Measurements from ENCODE around the gene PALS1.

Gene PALS1

DNA sequence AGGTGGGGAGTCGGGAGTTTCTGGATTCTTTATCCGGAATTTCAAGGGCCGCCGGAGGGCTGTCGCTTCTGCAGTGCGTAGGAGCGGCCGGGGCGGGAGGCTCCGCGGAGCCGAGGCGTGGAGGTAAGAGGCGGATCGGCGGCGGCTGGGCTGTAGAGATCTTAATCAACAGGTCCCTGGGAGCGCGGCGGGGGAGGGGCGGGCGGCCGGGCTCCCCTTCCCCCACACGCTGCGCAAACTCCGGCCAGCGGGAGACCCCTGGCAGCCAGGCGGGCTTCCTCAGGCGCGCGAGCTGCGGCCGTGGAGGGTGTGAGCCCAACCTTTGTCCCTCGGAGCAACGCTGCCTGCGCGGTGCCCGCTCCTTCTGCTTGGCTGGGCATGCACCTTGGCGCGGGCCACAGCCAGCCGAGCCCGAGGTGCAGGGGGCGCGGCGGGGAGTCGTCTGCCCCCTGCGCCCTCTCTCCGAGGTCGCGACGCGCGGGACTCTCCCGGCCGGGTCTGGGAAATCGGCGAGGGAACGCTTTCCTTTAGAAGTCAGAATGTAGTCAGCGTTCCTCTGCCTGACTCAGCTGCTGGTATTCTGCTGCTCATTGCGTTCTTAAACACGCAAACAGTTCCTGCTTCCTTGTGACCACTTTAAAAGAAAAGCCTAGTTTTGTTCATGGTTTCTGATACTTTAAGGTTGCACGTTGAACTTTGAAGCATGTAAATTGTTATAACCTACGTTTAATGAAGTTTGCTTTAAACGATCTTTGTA is at the start of gene PALS1:
TSS of gene PALS1 (plus strand) at position 25 of the 757 bp plus-strand sequence. CDS start 37,736 bp downstream, outside the sequence.
- peak; percentile 61 for DNase-seq (ENCODE audit: low read depth)

DNA sequence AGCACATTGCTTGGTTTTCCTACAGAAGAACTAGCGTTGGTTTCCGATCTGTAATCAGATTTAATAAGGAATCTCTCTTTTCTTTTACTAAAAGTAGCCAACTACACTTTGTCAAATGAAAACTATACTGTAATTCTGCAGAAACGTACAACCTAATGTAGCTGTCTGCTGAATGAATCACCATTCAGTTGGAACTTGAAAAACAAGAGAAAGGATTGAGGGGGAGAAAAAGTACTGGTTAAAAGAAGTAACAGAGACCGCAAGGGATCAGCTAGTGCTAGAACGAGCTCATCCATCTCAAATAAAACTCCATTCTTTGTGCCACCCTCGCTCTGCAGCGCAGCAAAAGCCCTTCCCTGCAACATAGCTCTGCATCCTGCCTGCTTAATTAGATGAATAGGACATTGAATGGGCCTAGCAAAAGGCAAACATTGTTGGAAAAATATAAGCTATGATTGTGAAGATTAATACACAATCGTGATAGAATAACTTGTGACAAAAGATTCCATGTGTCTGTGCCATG is 49.4 kb upstream of the PALS1 start:
- DNase-seq (ENCODE audit: low read depth), result no peak

DNA sequence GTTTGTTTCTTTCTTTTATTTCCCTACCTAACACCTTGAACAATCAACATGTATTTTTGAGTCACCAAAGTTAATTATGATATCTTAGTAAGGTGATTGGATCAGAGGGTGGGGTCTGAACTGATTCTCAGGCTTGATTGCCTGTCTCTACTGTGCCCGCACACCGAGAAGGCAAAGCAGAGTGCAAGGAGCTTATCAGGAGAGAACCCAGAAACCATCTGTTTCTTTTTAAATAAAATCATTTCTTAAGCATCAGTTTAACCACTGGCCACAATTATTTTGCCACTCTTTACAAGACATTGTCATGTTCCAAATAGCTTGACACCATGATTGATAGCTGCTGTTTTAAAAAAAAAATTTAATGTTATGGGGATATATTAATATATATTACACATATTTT is 48.9 kb upstream of the PALS1 start:
- DNase-seq (ENCODE audit: low read depth), result no peak

DNA sequence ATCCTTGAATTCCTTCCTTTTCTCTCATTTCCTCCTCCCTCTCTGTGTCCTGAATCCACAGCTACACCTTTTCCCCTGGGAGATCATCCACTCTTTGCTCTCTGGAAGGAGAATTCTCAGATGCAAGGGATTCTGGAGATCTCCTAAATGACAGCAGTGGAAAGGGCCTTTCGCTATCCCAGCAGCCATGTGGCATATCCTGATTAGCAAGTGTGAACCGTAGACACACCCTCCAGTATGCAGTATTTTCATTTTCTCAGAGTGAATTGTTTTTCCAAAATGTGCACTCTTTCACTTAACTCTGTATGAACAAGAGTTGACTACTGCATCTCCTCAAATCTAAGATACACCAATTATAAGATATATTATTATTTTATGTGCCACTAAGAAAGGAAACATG is 46.0 kb upstream of the PALS1 start:
- DNase-seq (ENCODE audit: low read depth), result no peak

DNA sequence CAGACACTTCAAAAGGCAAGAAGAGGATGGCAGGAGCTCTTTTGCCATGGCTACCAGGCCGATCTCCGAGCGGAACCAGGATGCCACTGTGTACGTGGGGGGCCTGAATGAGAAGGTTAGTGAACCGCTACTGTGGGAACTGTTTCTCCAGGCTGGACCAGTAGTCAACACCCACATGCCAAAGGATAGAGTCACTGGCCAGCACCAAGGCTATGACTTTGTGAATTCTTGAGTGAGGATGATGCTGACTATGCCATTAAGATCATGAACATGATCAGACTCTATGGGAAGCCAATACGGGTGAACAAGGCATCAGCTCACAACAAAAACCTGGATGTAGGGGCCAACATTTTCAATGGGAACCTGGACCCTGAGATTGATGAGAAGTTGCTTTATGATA is 42.2 kb upstream of the PALS1 start:
- no peak for DNase-seq (ENCODE audit: low read depth)

DNA sequence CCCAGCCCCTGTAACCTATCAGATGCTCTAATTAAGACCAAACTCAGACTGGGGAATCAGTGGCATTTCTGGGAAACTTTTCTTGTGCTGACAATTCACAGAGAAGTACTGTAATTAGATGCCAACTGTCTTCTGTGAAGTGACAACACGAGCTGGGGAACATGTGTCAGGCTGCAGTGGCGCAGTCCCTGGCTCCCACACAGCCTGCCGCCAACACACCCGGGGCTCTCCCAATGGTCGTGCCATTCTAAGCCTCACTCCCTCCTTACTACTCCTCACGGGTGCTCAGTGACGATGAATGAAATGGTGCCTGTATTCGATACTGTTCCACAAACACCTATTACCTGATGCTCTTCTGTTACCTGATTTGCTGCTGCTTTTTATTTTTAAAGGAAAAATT is 33.4 kb upstream of the PALS1 start:
- DNase-seq (ENCODE audit: low read depth), result no peak

DNA sequence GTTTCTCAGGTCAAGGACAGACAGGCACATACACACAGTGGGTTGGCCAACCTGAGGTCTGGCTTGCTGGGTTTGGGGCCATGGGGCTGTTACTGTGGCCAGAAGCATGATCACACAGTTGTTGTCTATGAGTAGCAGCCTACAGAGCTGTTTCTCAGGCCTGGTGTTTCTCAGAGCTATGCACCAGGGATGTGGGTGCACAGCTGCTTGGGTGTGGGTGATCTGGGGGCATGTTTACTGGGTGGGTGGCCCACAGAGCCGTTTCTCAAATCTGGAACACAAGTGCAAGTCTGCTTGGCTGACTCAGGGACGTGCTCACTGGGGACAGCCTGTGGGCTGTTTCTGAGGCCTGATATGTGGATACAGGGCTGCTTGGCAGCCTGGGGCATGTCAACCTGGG is 23.1 kb upstream of the PALS1 start:
- DNase-seq (ENCODE audit: low read depth), result no peak

DNA sequence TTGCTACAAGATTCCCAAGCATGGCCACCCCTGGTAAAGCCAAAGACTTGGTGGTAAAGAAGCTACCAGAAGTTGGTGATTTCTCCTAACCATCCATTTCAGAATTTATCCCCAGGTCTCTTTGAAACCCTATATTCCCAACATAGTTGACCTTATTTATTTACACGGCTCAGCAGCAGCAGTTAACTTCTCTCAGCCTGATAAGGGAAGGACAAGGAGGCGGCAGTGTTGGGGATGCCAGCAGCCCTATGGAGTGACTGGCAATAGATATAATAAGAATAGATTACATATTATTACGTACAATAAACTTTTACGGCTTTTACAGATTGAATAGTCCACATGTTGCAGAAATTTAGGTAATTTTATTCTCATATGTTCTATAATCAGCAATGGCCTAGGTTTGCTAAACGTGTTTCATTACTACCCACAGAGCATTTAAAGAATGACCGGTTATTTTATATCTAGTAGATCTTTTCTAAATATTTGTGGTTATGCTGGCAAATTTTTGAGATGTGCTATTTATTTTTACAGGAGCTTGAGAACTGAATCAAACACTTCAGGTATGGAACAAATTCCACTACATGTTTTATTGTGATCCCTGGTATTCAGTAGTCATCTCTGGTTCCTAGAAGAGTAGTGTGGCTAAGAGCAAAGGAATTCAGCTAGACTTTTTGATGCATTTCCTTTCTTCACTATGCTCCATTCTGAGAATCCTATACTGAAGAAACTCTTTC is 19.8 kb upstream of the PALS1 start:
- DNase-seq (ENCODE audit: low read depth), result peak; percentile 70

DNA sequence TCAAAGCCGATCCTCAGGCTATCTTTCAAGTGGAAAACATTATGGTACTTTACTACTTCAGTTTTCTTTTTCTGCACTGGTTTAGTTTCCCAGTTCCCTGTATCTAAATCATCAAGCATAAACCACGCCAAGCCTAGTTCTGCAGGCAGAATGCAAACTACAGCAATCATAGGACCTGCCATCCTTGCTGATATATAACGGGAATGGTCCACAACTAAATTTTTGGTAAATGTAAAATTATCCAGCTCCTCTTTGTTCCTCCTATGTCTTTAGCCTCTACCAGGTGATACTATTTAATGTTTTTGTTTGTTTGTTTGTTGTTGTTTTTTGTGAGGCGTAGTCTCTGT is 19.3 kb upstream of the PALS1 start:
- no peak for DNase-seq (ENCODE audit: low read depth)

DNA sequence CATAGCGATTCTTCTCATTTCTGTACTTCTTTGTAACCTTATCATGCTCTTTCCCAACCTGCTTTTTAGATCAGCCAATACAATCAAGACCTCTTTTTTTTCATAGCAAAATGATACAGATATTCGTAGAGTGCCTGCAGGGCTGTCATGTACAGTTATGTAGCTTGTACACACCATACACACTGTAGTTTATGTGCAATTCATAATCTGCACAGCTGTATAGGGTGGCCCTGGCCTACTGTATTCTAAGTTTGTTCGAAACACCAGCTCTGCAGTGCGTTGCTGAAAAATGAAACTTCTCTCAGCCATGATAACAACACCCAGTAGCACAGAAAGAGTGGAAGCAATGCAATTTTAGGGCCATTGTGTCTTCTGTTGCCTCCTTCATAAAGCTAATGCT is 15.7 kb upstream of the PALS1 start:
- no peak for DNase-seq (ENCODE audit: low read depth)

DNA sequence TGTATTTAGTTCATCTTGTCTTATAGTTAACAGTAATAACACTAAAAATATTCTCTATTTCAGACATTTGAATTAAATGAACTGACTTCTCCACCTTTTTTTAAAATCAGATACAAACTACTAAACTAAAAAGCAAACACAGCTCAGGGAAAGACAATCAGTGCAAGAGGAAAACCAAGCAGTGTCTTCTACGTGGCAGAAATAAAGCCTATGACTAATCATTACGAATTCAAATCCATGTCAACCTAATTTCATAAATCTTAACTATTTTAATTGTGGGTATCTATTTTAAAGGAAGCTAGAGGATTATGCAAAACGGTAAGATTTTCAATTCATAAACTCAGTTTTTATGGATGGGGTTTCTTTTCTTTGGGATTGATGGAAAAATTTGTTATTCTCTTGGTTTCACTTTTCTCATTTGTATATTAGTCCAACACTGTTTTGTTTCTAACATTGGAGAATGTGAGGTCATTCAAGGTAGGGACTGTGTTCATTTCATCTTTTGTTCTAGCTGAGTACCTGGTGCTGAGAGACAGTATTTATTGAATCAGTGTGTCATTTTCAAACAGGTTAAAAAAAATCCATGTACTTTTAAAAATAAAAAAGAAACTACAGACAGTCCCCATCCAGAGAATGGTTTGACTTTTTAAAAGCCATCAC is 12.8 kb upstream of the PALS1 start:
- no peak for DNase-seq (ENCODE audit: low read depth)

DNA sequence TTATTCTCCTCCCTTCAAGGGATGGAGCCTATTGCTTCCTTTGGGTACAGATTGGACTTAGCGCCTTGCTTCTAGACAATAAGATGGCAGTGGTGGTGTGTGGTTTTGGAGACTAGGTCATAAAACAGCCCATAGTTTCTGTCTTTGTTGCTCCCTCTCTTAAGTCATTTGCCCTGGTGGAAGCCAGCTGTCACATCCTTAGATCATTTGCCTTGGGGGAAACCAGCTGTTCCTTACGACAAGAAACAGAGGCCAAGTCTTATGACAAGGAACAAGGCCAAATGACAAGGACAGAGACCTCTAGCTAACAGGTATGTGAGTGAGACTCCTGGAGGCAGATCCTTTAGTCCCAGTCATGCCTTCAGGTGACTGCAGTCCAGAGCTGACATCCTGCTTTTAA is 9.2 kb upstream of the PALS1 start:
- no peak for DNase-seq (ENCODE audit: low read depth)

DNA sequence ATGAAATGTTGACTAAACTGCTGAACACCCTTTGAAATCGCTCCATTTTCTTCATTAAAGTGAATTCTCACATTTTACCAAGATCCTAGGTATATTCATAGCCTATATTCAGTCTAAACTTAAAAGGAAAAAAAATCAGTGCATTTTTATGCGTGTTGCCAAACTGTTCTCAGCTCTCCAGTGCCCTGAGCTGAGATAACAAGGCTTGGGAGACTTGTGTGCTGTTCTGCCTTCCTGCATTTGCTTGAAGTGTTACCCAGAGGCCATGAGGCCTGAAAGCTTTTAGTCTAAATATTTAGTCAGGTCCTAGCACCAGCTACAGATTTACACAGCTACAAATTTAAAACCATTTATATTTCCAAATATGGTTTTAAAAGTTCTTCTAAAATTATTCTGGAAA is 8.6 kb upstream of the PALS1 start:
- DNase-seq (ENCODE audit: low read depth), result no peak

DNA sequence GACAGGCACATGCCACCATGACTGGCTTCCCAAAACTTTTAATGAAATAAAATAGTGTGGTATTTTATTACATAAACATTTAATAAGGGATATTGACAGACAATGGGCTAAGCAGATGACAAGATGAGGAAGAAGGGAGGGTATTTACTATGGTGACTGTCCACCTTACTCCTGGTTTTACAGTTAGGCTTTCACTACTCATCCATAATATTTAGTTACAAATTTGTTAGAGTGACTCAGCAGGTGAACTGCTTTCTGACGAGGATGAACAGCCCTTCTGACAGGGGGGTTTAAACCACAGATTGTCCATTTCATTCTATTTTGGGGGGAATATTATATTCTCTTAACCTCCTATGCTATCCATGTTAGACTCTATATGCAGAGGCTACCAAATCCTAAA is 3.6 kb upstream of the PALS1 start:
- no peak for DNase-seq (ENCODE audit: low read depth)

DNA sequence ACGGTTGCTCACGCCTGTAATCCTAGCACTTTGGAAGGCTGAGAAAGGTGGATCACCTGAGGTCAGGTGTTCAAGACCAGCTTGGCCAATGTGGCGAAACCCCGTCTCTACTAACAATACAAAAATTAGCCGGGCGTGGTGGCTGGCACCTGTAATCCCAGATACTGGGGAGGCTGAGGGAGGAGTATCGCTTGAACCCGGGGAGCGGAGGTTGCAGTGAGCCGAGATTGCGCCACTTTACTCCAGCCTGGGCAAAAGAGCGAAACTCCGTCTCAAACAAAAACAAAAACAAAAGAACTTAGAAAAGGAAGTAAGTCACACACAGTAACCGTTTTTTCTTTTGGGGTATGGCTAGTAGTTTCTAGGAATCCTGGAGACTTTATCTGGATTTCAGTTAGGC is 1.7 kb upstream of the PALS1 start:
- no peak for DNase-seq (ENCODE audit: low read depth)

DNA sequence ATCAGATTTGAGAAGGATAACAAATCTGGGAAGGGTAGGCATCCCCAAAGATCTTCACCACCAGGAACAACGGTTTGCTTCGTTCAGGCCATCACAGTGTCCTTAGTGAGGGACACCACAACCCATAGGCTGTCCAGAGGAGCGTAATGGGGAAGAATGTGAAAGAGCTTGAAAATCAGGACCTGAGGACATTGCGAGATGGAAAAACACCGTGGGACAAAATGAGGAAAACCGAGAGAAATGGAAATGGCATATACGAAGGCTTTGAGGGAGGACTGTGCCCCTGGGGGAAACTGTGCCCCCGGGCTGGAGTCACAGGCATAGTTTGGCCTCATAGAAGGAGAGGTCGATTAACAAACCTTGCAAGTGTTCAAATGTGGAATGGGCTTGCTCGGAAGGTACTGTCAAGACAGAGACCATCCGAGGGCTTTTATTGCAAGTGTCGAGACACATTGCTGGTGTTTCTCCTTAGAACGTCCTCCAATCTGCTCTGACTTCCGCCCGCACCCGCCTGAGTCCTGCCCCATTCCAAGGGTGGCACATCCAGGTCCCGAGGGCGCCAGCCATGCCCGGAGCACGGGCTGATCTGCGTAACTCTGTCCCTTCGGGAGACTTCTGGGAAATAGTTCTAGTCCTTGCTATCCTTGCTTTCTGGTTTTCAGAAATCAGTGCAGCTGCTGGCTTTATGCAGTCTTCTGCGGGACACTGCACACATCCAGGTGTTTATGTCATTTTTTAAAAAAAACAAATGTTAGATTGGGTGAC is 885 bp upstream of the PALS1 start:
- no peak for DNase-seq (ENCODE audit: low read depth)

DNA sequence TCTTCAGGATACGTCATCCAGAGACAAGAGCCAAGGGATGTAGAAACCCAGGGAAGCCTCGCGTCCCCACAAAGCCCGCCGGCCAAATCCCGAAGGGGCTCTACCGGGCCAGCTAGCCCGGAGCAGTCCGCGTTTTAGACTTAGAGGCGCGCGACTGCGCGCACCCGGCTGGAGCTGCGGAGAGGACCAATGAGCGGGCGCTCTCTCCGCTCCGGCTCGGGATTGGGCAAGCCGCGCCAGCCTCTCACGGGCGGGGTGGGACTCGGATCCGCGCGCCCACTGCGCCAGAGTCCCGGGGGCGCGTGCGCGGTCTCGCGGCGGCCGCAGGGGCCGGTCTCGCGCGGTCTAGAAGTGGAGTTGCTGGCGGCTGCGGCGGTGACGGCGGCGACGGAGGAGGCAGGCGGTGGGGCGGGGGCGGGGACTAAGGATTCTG is 241 bp upstream of the PALS1 start:
- DNase-seq (ENCODE audit: low read depth), result peak; percentile 80

DNA sequence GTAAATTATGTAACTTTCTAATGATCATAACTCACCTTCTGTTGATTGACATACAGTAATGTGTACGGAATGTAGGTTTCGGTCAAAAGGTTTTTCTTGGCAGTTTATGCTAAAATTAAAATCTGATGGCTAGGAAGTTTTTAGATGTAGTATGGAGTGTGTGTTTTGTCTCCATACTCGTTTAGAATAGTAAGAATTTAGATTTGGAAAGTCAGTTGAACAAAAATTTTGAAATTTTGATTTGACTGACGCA is 859 bp downstream of the PALS1 start:
- DNase-seq (ENCODE audit: low read depth), result no peak

DNA sequence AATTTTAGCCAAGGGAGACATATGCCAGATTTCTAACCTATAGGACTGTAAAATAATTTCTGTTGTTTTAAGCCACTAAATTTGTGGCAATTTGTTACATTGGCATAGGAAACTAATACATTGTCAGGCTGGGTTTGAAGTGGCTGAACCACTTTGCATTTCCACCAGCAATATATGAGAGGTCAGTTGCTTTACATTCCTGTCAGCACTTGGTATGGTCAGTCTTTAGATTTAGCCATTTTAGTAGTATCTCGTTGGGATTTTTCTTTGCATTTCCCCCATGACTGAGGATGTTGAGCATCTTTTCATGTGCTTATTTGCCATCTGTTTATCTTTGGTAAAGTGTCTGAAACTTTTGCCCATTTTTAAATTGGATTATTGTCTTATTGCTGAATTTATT is 3.9 kb downstream of the PALS1 start:
- no peak for DNase-seq (ENCODE audit: low read depth)

DNA sequence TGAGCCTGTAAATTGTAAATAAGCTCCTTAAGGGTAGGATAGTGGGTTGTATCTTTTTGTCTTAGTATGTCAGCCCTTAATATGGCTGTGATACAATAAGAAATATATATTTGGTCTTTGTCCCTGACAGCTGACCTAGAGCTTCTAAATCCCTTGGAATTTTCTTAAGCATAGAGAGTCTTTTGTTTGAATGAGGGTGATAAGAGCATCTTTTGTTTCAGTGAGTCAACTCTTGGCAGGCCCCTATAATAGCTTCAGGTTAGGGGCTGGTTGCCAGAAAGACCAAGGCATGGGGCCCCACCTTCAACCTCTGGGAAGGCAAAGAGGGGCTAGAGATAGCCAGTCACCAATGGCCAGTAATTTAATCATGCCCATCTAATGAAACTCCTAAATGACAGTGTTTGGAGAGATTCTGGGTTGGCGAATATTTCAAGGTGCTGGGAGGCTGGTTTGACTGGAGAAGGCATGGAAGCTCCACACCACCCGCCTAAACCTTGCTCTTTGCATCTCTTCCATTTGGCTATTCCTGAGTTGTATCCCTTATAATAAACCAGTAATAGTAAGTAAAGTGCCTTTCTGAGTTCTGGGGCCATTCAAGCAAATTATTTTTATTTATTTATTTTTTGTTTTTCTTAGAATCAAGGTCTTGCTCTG is 10.5 kb downstream of the PALS1 start:
- no peak for DNase-seq (ENCODE audit: low read depth)

DNA sequence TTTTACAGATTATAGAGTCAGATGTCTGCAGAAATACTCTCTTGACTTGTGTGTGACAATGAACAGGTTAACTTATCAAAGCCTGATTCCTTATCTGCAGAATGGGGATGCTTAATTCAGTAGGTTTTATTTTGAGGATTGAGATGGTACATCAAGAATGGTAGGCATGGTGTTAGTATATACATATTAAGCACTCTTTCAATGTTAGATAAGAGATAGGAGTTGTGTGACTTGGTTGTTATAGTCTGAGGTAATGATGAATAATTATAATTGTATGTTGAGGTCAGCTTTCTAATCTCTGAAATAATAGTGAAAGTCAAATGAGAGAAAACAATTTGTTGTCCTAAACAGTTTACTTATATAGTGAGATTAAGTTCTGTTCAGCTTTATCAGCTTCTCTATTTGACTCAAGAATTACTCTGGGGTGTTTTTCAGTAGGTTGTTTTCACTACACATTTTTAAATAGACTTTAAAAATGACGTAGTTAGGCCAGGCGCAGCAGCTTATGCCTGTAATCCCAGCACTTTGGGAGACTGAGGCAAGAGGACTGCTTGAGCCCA is 11.9 kb downstream of the PALS1 start:
- DNase-seq (ENCODE audit: low read depth), result no peak

DNA sequence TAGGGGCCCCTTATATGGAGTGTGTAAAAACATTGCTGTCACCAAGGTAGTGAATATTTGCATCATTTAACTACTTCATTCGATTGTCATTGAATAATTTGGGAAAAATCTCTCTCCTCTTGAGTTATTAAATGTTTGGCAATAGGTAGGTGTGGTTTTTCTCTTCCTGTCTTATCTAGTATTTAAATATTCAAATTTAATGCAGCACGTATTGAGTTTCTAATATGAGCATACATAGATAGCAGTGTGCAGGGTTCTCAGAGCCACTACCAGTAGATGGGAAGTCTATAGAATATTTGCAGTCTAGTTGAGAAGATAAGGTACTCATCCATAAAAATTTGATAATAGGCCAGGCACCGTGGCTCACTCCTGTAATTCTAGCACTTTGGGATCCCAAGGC is 16.7 kb downstream of the PALS1 start:
- no peak for DNase-seq (ENCODE audit: low read depth)

All from non-pigmented ciliary epithelial cell (primary cell).